ENCODE data around the gene ZNRD2. TPM values are rescaled to one million over a fixed set of nuclear protein-coding genes. Genes with fewer than 3 reads are reported as not detected.

ZNRD2 gene
- total RNA-seq, 4 donors from 2014 or later, result 33.2 to 48.0 (median 40.0) TPM

- H3K27ac ChIP-seq, result no peak overlapping the region
- WGBS, 2 donors, result 66 to 70% methylated on average over 5 of the region's 6 CpGs
- H3K4me1 ChIP-seq, result peaks cover 23 to 48% (median 33%) of the 10 kb centered on the region in 3 donors
- no peak for TF ChIP-seq POLR2A (IDR thresholded peaks at IDR 0.05)
- no peak for TF ChIP-seq CTCF (IDR thresholded peaks at IDR 0.05)
- no peaks in the 10 kb centered on the region for H3K9me3 ChIP-seq
- intact Hi-C loops (cut with DNase I), result no loop called here
- H3K27me3 ChIP-seq, result no peaks in the 10 kb centered on the region
- peaks cover 20 to 57% (median 20%) of the 10 kb centered on the region in 3 donors for H3K36me3 ChIP-seq
- no peak overlapping the region for H3K4me3 ChIP-seq
- DNase-seq, result no peak
Observed at GRCh38 chr11:65596520-65596919, 26.2 kb downstream of the ZNRD2 start.

- TF ChIP-seq CTCF (IDR thresholded peaks at IDR 0.05) (no peak), POLR2A (IDR thresholded peaks at IDR 0.05) (no peak)
- DNase-seq, result no peak
- intact Hi-C loops (cut with DNase I), result no loop called here
- H3K4me3 ChIP-seq, result no peak overlapping the region
- peaks cover 18 to 30% (median 24%) of the 10 kb centered on the region in 3 donors for H3K4me1 ChIP-seq
- H3K27me3 ChIP-seq, result no peaks in the 10 kb centered on the region
- H3K27ac ChIP-seq, result no peak overlapping the region
- 81 to 90% methylated on average over 5 to 9 of the region's 16 CpGs for WGBS, 2 donors
- H3K9me3 ChIP-seq, result no peaks in the 10 kb centered on the region
- peaks cover 20 to 53% (median 20%) of the 10 kb centered on the region in 3 donors for H3K36me3 ChIP-seq
Observed at GRCh38 chr11:65598258-65598699, 28.0 kb downstream of the ZNRD2 start.

GRCh38 chr11:65599216-65599954, 29.1 kb downstream of the ZNRD2 start:
- Histone ChIP-seq H3K9me3 (no peaks in the 10 kb centered on the region), H3K27me3 (no peaks in the 10 kb centered on the region), H3K27ac (no peak overlapping the region), H3K4me1 (peaks cover 9 to 19% (median 14%) of the 10 kb centered on the region in 3 donors), H3K4me3 (no peak overlapping the region), H3K36me3 (peaks cover 21 to 60% (median 23%) of the 10 kb centered on the region in 3 donors)
- intact Hi-C loops (cut with DNase I), result no loop called here
- WGBS, 2 donors, result 86 to 92% methylated on average over 2 to 7 of the region's 49 CpGs
- TF ChIP-seq POLR2A (IDR thresholded peaks at IDR 0.05) (no peak), CTCF (IDR thresholded peaks at IDR 0.05) (no peak)
- DNase-seq, result no peak

- intact Hi-C loops (cut with DNase I), result no loop called here
- H3K4me3 ChIP-seq, result no peak overlapping the region
- no peak overlapping the region for H3K27ac ChIP-seq
- no CpG with 5 or more reads among the region's 6 CpGs for WGBS, 2 donors
- H3K4me1 ChIP-seq, result peaks cover 8 to 14% (median 10%) of the 10 kb centered on the region in 3 donors
- no peak for DNase-seq
- no peaks in the 10 kb centered on the region for H3K27me3 ChIP-seq
- no peaks in the 10 kb centered on the region for H3K9me3 ChIP-seq
- H3K36me3 ChIP-seq, result peaks cover 26 to 65% (median 29%) of the 10 kb centered on the region in 3 donors
- TF ChIP-seq POLR2A (IDR thresholded peaks at IDR 0.05) (no peak), CTCF (IDR thresholded peaks at IDR 0.05) (no peak)
Observed at GRCh38 chr11:65599955-65600246, 29.6 kb downstream of the ZNRD2 start.

- H3K36me3 ChIP-seq, result peaks cover 14 to 83% (median 20%) of the 10 kb centered on the region in 3 donors
- H3K27ac ChIP-seq, result no peak overlapping the region
- H3K9me3 ChIP-seq, result no peaks in the 10 kb centered on the region
- TF ChIP-seq POLR2A (IDR thresholded peaks at IDR 0.05) (no peak), CTCF (IDR thresholded peaks at IDR 0.05) (no peak)
- 100% methylated on average over 1 of the region's 1 CpG; no CpG with 5 or more reads in 1 of the 2 donors for WGBS, 2 donors
- no peak overlapping the region for H3K4me3 ChIP-seq
- no peaks in the 10 kb centered on the region for H3K27me3 ChIP-seq
- no peak for DNase-seq
- peaks cover 10 to 33% (median 15%) of the 10 kb centered on the region in 3 donors for H3K4me1 ChIP-seq
- intact Hi-C loops (cut with DNase I), result no loop called here
Observed at GRCh38 chr11:65604258-65604657, 34.0 kb downstream of the ZNRD2 start.
